Stromal cell of bone marrow (primary cell): Measurements from ENCODE around the gene GAB4.

Source experiments
- DNase-seq: peaks from one replicate; pipeline ENCODE4 v3.0.0-alpha.2; 2012; ENCODE audit warnings: low read depth

GAB4 gene

GRCh38 chr22:16914006-16914405 lies 94.0 kb downstream of the GAB4 start:
- no peak for DNase-seq

- DNase-seq: no peak
Measured at GRCh38 chr22:16912281-16912680, 95.7 kb downstream of the GAB4 start.
